IPS-15b (cell line): ENCODE measurements around the gene IPCEF1.

Experiments
- H3K27me3 ChIP-seq: one replicate; pipeline ENCODE4 v1.6.1; 2013; ENCODE audit warnings: low read length; ENCODE audit not compliant: control insufficient read depth, insufficient read depth
- H3K36me3 ChIP-seq: one replicate; pipeline ENCODE4 v1.6.1; 2013; ENCODE audit warnings: low read length; ENCODE audit not compliant: control insufficient read depth, insufficient read depth
- H3K4me1 ChIP-seq: one replicate; pipeline ENCODE4 v1.6.1; 2013; ENCODE audit warnings: mild to moderate bottlenecking, low read length; ENCODE audit not compliant: control insufficient read depth, insufficient read depth
- H3K4me3 ChIP-seq: one replicate; pipeline ENCODE4 v1.5.1; 2013; ENCODE audit warnings: low read depth, low read length
- H3K9ac ChIP-seq: one replicate; pipeline ENCODE4 v1.6.1; 2013; ENCODE audit warnings: low read depth, mild to moderate bottlenecking, low read length
- H3K9me3 ChIP-seq: one replicate; pipeline ENCODE4 v1.6.1; 2013; ENCODE audit warnings: mild to moderate bottlenecking, low read length; ENCODE audit not compliant: control insufficient read depth, insufficient read depth

Gene IPCEF1

DNA sequence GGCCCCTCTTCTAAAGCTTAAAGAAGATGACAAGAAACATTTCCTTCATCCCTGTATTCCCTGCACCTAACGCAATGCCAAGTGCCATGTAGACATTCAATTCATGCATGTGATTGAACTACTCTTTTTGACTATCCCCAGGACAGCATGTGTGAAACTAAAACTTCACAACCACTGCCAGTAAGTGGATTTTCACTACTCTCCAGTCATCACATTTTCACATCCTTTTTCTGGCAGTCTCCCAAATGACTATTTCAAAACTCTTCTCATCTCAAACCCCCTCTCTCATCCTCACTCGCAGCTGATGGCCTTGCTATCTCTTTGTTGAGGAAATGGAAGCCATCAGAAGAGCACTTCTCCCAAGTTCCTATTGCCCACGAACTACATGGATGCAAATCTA is 194.9 kb downstream of the IPCEF1 start:
- no peak overlapping the region for H3K9ac ChIP-seq
- peaks cover 3% of the 10 kb centered on the region for H3K4me1 ChIP-seq
- no peaks in the 10 kb centered on the region for H3K27me3 ChIP-seq
- no peaks in the 10 kb centered on the region for H3K9me3 ChIP-seq
- no peak overlapping the region for H3K4me3 ChIP-seq
- no peaks in the 10 kb centered on the region for H3K36me3 ChIP-seq

- H3K4me1 ChIP-seq, result peaks cover 8% of the 10 kb centered on the region
Observed at GRCh38 chr6:154159126-154159525, 197.5 kb downstream of the IPCEF1 start.

DNA sequence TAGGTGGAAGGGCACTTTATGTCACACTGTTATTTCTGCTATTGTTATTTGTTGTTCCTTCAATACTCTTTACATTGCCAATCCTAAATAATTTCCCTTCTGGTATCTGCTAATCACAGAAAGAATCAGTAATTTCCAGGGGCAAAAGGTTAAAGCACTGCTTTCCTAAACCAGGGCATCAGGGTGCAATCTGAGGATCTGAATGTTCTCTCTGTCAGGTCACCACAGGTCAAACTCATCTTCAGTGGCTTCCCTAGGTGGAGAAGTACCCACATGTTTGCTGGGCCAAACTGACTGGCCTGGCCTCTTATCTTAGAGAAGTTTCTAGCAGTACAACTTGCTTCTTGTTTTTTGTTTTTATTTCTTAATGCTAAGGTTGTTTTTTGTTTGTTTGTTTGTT is 198.9 kb downstream of the IPCEF1 start:
- peaks cover 8% of the 10 kb centered on the region for H3K4me1 ChIP-seq
- no peak overlapping the region for H3K9ac ChIP-seq
- no peaks in the 10 kb centered on the region for H3K27me3 ChIP-seq
- no peak overlapping the region for H3K4me3 ChIP-seq
- H3K36me3 ChIP-seq, result no peaks in the 10 kb centered on the region
- H3K9me3 ChIP-seq, result peaks cover 3% of the 10 kb centered on the region

More at GRCh38 chr6:154159126-154159525, 197.5 kb downstream of the IPCEF1 start:
- H3K4me3 ChIP-seq, result no peak overlapping the region
- no peaks in the 10 kb centered on the region for H3K27me3 ChIP-seq
- H3K9ac ChIP-seq, result no peak overlapping the region
- no peaks in the 10 kb centered on the region for H3K36me3 ChIP-seq
- H3K9me3 ChIP-seq, result peaks cover 3% of the 10 kb centered on the region

DNA sequence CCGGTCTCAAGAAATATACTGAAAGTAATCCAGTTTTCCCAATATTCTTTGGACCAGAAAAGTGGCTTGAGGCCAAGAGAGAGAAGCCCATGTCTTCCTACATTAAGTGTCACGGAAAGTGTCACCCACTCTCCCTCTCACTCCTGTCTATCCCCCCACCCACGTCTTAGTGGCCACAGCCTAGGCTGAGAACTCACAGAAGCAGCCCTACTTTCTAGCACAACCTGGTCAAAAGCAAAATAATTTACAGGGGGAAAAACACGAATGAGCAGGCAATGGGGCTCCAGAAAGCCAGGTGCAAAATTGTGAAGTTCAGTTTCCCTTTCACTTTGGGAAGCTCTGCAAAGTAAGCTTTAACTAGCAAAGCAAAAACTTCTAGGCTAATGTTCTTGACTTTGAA is 199.5 kb downstream of the IPCEF1 start:
- H3K9ac ChIP-seq, result no peak overlapping the region
- H3K9me3 ChIP-seq, result peaks cover 3% of the 10 kb centered on the region
- no peak overlapping the region for H3K4me3 ChIP-seq
- no peaks in the 10 kb centered on the region for H3K36me3 ChIP-seq
- no peaks in the 10 kb centered on the region for H3K27me3 ChIP-seq
- H3K4me1 ChIP-seq, result peaks cover 8% of the 10 kb centered on the region

GRCh38 chr6:154156135-154156896 is 200.3 kb downstream of the IPCEF1 start:
- H3K36me3 ChIP-seq, result no peaks in the 10 kb centered on the region
- H3K9ac ChIP-seq, result no peak overlapping the region
- H3K27me3 ChIP-seq, result no peaks in the 10 kb centered on the region

DNA sequence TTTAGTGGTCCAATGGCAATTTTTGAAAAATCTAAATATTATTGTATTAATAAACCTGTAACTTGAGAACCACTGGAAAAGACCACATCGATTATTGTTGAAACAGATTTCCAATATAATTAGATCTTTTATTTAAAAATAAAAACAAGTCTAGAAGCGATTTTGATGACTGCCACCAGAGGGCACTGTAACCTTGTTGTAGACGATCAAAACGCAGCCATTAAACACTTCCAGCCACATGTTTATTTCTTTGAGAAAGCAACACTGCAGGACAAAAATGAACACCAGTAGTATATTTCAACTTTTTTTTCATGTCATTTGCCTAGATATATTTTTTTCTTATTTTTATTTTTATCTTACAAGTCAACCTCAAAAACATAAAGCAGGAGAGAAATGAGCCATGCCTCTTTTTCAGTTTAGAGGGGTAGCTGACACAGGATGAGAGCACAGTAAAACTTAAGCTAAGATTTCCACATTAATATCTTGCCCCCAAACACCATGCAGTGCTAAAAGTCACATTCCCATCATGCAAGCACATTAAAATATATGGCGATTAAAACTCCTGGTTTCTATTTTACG is 202.1 kb downstream of the IPCEF1 start:
- H3K4me3 ChIP-seq, result no peak overlapping the region
- H3K9me3 ChIP-seq, result peaks cover 3% of the 10 kb centered on the region
- peaks cover 8% of the 10 kb centered on the region for H3K4me1 ChIP-seq
- H3K27me3 ChIP-seq, result no peaks in the 10 kb centered on the region
- no peak overlapping the region for H3K9ac ChIP-seq
- no peaks in the 10 kb centered on the region for H3K36me3 ChIP-seq

More at GRCh38 chr6:154156135-154156896, 200.3 kb downstream of the IPCEF1 start:
- Histone ChIP-seq H3K4me1 (peaks cover 8% of the 10 kb centered on the region), H3K4me3 (no peak overlapping the region), H3K9me3 (peaks cover 3% of the 10 kb centered on the region)

GRCh38 chr6:154143753-154144152 is 212.8 kb downstream of the IPCEF1 start:
- Histone ChIP-seq H3K4me3 (no peak overlapping the region), H3K36me3 (no peaks in the 10 kb centered on the region), H3K4me1 (no peaks in the 10 kb centered on the region), H3K9ac (no peak overlapping the region), H3K27me3 (no peaks in the 10 kb centered on the region), H3K9me3 (no peaks in the 10 kb centered on the region)

DNA sequence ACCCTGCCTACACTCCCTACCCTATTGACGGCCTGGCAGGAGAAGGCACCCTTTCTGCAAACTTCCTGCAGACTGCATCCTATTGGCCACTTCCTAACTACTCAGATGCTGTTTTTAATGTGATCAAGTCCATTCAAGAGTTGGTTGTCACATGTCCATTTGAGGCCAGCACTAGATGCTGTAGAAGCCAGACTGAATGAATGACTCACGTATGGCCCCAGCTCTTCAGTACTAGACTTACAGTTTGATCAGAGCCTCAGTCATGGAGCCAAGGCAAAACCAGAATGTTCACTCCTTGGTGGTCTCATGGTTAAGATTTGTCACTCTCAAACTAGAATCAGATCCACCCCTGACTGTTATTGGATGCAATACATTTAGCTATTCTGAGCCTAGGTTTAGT is 215.9 kb downstream of the IPCEF1 start:
- Histone ChIP-seq H3K4me1 (no peaks in the 10 kb centered on the region), H3K27me3 (no peaks in the 10 kb centered on the region), H3K9ac (no peak overlapping the region), H3K9me3 (no peaks in the 10 kb centered on the region), H3K36me3 (no peaks in the 10 kb centered on the region), H3K4me3 (no peak overlapping the region)

DNA sequence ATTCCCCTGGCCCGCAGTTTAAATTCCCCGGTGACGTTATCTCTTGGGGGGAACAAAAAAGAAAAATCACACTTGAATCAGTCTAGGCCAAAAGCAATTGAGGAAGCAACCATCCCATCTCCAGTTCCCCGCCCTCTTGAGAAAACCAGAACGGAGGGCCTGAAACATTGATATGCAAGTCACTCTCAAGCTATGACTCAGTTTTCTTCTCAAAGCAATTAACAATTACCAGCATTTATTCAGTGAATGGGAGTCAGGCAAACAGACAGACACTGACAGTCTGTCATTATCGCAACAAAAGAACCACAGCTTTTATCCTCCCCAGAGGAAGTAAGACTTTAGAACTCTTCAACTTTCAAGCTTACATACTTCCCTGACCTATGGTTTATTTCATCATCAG is 216.7 kb downstream of the IPCEF1 start:
- H3K27me3 ChIP-seq, result no peaks in the 10 kb centered on the region
- H3K4me1 ChIP-seq, result no peaks in the 10 kb centered on the region
- H3K4me3 ChIP-seq, result no peak overlapping the region
- H3K9ac ChIP-seq, result no peak overlapping the region
- H3K9me3 ChIP-seq, result no peaks in the 10 kb centered on the region
- H3K36me3 ChIP-seq, result no peaks in the 10 kb centered on the region

GRCh38 chr6:154138793-154139192 is 217.8 kb downstream of the IPCEF1 start:
- Histone ChIP-seq H3K36me3 (no peaks in the 10 kb centered on the region), H3K4me1 (no peaks in the 10 kb centered on the region), H3K9me3 (no peaks in the 10 kb centered on the region), H3K4me3 (no peak overlapping the region), H3K9ac (no peak overlapping the region), H3K27me3 (no peaks in the 10 kb centered on the region)

DNA sequence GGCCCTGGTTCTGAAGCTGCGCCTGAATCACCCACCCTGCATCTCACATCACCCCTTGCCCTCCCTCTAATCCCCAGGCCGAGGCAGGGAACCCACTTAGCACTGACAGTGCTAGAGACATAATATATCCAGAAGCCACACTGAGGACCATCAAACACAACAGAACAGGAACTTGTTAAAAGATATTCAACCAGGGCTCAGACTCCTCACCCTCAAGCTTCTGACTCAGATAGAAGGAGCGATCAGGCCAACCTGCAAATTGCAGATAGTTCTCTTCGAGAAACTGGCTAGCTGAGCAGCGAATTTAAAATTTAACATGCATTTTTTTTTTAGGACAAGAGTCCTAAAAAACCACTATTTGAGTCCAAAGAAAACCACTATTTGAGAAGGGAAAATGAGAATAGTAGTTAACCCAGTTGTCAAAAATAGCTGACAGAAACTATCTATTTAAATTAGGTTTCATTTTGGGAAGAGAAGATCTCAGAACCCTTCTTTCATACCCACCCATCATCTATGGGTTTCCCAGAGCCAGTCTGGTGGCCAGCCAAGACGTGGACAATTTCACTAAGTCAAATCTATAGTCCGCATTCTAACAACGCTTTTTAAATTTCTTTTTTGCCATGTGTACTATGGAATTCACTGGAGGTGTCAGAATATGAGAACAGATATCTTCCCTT is 222.0 kb downstream of the IPCEF1 start:
- Histone ChIP-seq H3K4me1 (no peaks in the 10 kb centered on the region), H3K36me3 (no peaks in the 10 kb centered on the region), H3K9me3 (no peaks in the 10 kb centered on the region), H3K9ac (no peak overlapping the region), H3K27me3 (no peaks in the 10 kb centered on the region), H3K4me3 (no peak overlapping the region)

DNA sequence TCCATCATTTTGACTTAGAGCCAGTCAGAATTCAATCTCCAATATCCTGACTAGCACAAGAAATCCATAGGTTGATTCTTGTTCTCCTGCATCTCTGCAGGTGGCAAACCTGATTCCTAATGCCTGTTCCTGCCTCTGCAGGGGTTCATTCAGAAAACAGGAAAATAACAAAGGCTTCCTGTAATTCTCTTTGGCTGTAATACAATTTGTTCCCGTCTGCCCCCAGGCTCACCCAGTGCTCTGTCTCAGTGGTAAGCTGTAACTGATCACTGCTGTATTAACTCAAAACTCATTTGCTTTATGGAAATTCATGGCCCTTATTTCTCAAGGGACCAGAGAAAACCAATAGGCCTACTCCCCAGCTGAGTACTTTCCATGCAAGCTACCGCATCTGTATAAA is 228.9 kb downstream of the IPCEF1 start:
- no peak overlapping the region for H3K9ac ChIP-seq
- no peak overlapping the region for H3K4me3 ChIP-seq
- no peaks in the 10 kb centered on the region for H3K9me3 ChIP-seq
- H3K27me3 ChIP-seq, result no peaks in the 10 kb centered on the region
- no peaks in the 10 kb centered on the region for H3K36me3 ChIP-seq
- H3K4me1 ChIP-seq, result no peaks in the 10 kb centered on the region
